ENCODE data around the gene HPSE2.

DNA sequence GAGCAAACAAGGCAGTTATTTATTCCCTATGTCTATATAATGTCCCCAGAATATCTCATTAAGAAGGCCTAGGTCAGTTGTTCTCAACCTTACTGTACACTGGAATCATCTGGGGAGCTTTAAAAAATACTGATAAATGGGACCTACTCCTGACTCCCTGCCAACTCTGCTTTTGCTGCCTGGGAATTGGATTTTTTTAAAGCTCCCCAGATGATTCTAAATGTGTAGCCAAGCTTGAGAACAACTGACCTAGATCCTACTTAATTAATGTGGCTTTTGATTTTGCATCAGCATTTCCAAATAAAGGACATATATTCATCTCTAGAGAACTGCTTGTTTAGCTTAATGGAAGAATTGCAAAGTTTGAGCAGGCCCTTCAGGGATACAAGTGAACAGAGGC lies 697.2 kb downstream of the HPSE2 start:
- TF ChIP-seq CEBPB (IDR thresholded peaks at IDR 0.05) (no peak), YY1 (IDR thresholded peaks at IDR 0.05; ENCODE audit: low read depth) (no peak), TAF1 (IDR thresholded peaks at IDR 0.05; ENCODE audit: low read depth) (no peak), RAD21 (IDR thresholded peaks at IDR 0.05; ENCODE audit: low read depth) (no peak), CREB1 (IDR thresholded peaks at IDR 0.05; ENCODE audit: low read depth) (no peak), TEAD4 (IDR thresholded peaks at IDR 0.05) (no peak), EGR1 (IDR thresholded peaks at IDR 0.05) (no peak), EP300 (IDR thresholded peaks at IDR 0.05; ENCODE audit: borderline replicate concordance) (no peak)
- TF ChIP-seq, protein P1, sequence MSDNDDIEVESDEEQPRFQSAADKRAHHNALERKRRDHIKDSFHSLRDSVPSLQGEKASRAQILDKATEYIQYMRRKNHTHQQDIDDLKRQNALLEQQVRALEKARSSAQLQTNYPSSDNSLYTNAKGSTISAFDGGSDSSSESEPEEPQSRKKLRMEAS (IDR thresholded peaks at IDR 0.05): no peak
- TF ChIP-seq, protein P2, sequence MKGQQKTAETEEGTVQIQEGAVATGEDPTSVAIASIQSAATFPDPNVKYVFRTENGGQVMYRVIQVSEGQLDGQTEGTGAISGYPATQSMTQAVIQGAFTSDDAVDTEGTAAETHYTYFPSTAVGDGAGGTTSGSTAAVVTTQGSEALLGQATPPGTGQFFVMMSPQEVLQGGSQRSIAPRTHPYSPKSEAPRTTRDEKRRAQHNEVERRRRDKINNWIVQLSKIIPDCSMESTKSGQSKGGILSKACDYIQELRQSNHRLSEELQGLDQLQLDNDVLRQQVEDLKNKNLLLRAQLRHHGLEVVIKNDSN (IDR thresholded peaks at IDR 0.05): no peak
- TF ChIP-seq, protein P3, sequence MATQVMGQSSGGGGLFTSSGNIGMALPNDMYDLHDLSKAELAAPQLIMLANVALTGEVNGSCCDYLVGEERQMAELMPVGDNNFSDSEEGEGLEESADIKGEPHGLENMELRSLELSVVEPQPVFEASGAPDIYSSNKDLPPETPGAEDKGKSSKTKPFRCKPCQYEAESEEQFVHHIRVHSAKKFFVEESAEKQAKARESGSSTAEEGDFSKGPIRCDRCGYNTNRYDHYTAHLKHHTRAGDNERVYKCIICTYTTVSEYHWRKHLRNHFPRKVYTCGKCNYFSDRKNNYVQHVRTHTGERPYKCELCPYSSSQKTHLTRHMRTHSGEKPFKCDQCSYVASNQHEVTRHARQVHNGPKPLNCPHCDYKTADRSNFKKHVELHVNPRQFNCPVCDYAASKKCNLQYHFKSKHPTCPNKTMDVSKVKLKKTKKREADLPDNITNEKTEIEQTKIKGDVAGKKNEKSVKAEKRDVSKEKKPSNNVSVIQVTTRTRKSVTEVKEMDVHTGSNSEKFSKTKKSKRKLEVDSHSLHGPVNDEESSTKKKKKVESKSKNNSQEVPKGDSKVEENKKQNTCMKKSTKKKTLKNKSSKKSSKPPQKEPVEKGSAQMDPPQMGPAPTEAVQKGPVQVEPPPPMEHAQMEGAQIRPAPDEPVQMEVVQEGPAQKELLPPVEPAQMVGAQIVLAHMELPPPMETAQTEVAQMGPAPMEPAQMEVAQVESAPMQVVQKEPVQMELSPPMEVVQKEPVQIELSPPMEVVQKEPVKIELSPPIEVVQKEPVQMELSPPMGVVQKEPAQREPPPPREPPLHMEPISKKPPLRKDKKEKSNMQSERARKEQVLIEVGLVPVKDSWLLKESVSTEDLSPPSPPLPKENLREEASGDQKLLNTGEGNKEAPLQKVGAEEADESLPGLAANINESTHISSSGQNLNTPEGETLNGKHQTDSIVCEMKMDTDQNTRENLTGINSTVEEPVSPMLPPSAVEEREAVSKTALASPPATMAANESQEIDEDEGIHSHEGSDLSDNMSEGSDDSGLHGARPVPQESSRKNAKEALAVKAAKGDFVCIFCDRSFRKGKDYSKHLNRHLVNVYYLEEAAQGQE (IDR thresholded peaks at IDR 0.05; ENCODE audit: low read depth): no peak
